Measurements from ENCODE around the gene STIP1. TPM values are rescaled to one million over a fixed set of nuclear protein-coding genes. Genes with fewer than 3 reads are reported as not detected.
"Not testable (repeated sequence)": the region's sequence is repeated elsewhere in the genome, so short reads cannot be mapped to it uniquely, and the experiment has no call there.

The STIP1 gene
- total RNA-seq, 1 donor from 2014 or later: 110 TPM

- TF ChIP-seq CTCF (IDR thresholded peaks at IDR 0.05): no peak
- Histone ChIP-seq H3K36me3 (no peaks in the 10 kb centered on the region), H3K27me3 (no peaks in the 10 kb centered on the region), H3K4me1 (no peaks in the 10 kb centered on the region), H3K4me3 (no peak overlapping the region), H3K27ac (no peak overlapping the region), H3K9me3 (no peaks in the 10 kb centered on the region)
- DNase-seq (no peak), ATAC-seq (no peak)
- intact Hi-C loops (cut with DNase I): loop anchor here (10.0 kb wide), 1 partner anchor 319 kb away; the partner anchor contains the start of gene MARK2
Observed at GRCh38 chr11:64153812-64154211, 32.2 kb upstream of the STIP1 start.

GRCh38 chr11:64156235-64157011 lies 29.5 kb upstream of the STIP1 start:
- intact Hi-C loops (cut with DNase I): loop anchor here (10.0 kb wide), 1 partner anchor 322 kb away; the partner anchor contains the start of gene MARK2
- H3K4me1 ChIP-seq: no peaks in the 10 kb centered on the region
- TF ChIP-seq CTCF (IDR thresholded peaks at IDR 0.05): no peak
- no peaks in the 10 kb centered on the region for H3K36me3 ChIP-seq
- DNase-seq (no peak), ATAC-seq (no peak)
- H3K27ac ChIP-seq: no peak overlapping the region
- H3K4me3 ChIP-seq: no peak overlapping the region
- H3K27me3 ChIP-seq: no peaks in the 10 kb centered on the region
- no peaks in the 10 kb centered on the region for H3K9me3 ChIP-seq

GRCh38 chr11:64157631-64158394 lies 28.2 kb upstream of the STIP1 start:
- intact Hi-C loops (cut with DNase I): loop anchor here (10.0 kb wide), 1 partner anchor 323 kb away; the partner anchor contains the start of gene MARK2
- H3K36me3 ChIP-seq: no peaks in the 10 kb centered on the region
- DNase-seq (no peak), ATAC-seq (no peak)
- H3K4me3 ChIP-seq: no peak overlapping the region
- no peaks in the 10 kb centered on the region for H3K9me3 ChIP-seq
- no peak for TF ChIP-seq CTCF (IDR thresholded peaks at IDR 0.05)
- no peaks in the 10 kb centered on the region for H3K4me1 ChIP-seq
- H3K27me3 ChIP-seq: no peaks in the 10 kb centered on the region
- H3K27ac ChIP-seq: no peak overlapping the region

GRCh38 chr11:64161037-64161436 lies 24.9 kb upstream of the STIP1 start:
- Histone ChIP-seq H3K27me3 (no peaks in the 10 kb centered on the region), H3K27ac (no peak overlapping the region), H3K4me1 (peaks cover 8% of the 10 kb centered on the region), H3K4me3 (no peak overlapping the region), H3K9me3 (no peaks in the 10 kb centered on the region), H3K36me3 (no peaks in the 10 kb centered on the region)
- intact Hi-C loops (cut with DNase I): no loop called here
- no peak for TF ChIP-seq CTCF (IDR thresholded peaks at IDR 0.05)
- ATAC-seq: no peak
- no peak for DNase-seq

GRCh38 chr11:64162769-64163168 lies 23.2 kb upstream of the STIP1 start:
- DNase-seq; H3K4me1 ChIP-seq; H3K4me3 ChIP-seq; H3K36me3 ChIP-seq; H3K9me3 ChIP-seq; H3K27me3 ChIP-seq; H3K27ac ChIP-seq; intact Hi-C loops (cut with DNase I); ATAC-seq: not testable (repeated sequence)

GRCh38 chr11:64163951-64164350 lies 22.0 kb upstream of the STIP1 start:
- no peak for ATAC-seq
- TF ChIP-seq CTCF (IDR thresholded peaks at IDR 0.05): no peak
- intact Hi-C loops (cut with DNase I): no loop called here
- DNase-seq: no peak
- Histone ChIP-seq H3K27ac (no peak overlapping the region), H3K27me3 (no peaks in the 10 kb centered on the region), H3K4me1 (peaks cover 8% of the 10 kb centered on the region), H3K36me3 (no peaks in the 10 kb centered on the region), H3K9me3 (no peaks in the 10 kb centered on the region), H3K4me3 (no peak overlapping the region)

Measured in upper lobe of right lung (tissue), 1 donor.